Neural progenitor cell (in vitro differentiated cells): ENCODE measurements around the gene TBL2.
"Not testable (repeated sequence)": the region's sequence is repeated elsewhere in the genome, so short reads cannot be mapped to it uniquely, and the experiment has no call there.

Source experiments
- CTCF ChIP-seq: fragments of 200-600 bp; sonication (generic); IDR thresholded peaks from 2 replicates; pipeline ENCODE4 v1.5.1; 2017; ENCODE audit warnings: antibody characterized with exemption, mild to moderate bottlenecking
- EZH2 ChIP-seq: fragments of 200-600 bp; sonication (generic); IDR thresholded peaks from 2 replicates; pipeline ENCODE4 v1.6.1; 2017; ENCODE audit warnings: antibody characterized with exemption, mild to moderate bottlenecking, moderate library complexity
- EZH2phosphoT487 ChIP-seq: fragments of 200-600 bp; sonication (generic); IDR thresholded peaks from 2 replicates; pipeline ENCODE4 v1.6.1; 2017; ENCODE audit warnings: antibody characterized with exemption

- not testable (repeated sequence) for TF ChIP-seq CTCF, EZH2phosphoT487, EZH2
These were observed 41.0 kb upstream of the TBL2 start for GRCh38 chr7:73619394-73619793.
